HepG2 (cell line): Measurements from ENCODE around the gene DGCR2. TPM values are rescaled to one million over a fixed set of nuclear protein-coding genes. Genes with fewer than 3 reads are reported as not detected.

Source experiments
- ATAC-seq: fragments of 200-7000 bp; cut with Tn5 transposase; 3 replicates; pipeline ENCODE4 v1.9.1; 2020; ENCODE audit warnings: mild to moderate bottlenecking, moderate library complexity
- BruUV-seq: library from RNA; stranded (reverse); fragments of 400-500 nt; replicated peaks from 2 replicates; lab custom pipeline; 2021; lab: Mats Ljungman, UMichigan
- CTCF ChIA-PET: fragments of 300-600 bp; formaldehyde crosslinking; extraction: SDS; loops from one replicate; lab custom pipeline; 2021; ENCODE audit warnings: low total read pairs, inconsistent platforms, low intra/inter-chr PET ratio; lab: Yijun Ruan, JAX
- POLR2A ChIA-PET: fragments of 350-600 bp; sonication (Branson Sonifier 250); formaldehyde crosslinking; loops from one replicate; lab custom pipeline; 2020; ENCODE audit warnings: antibody characterized with exemption, inconsistent platforms; lab: Yijun Ruan, JAX
- DNase-seq: peaks from one replicate; pipeline ENCODE4 v3.0.0-alpha.2; 2015; ENCODE audit warnings: low spot score
- FAIRE-seq: peaks from 3 replicates; lab custom pipeline; 2011; peaks lifted over from hg19 to GRCh38; lab: Jason Lieb, UNC
- H2AFZ ChIP-seq: one replicate; pipeline ENCODE4 v1.6.1; 2011; ENCODE audit warnings: low read length, inconsistent platforms
- H3K27ac ChIP-seq: fragments of 300-600 bp; 3 replicates; pipeline ENCODE4 v1.8.0; 2011; ENCODE audit warnings: mixed run types, mild to moderate bottlenecking, mixed read lengths, low read length, inconsistent platforms; ENCODE audit not compliant: insufficient read depth; ENCODE audit errors: extremely low read length
- H3K27me3 ChIP-seq, 2 experiments: fragments of 200-600 bp in 1 of 2; 2 replicates in 1 of 2; 3 replicates in 1 of 2; pipeline versions ENCODE4 v1.6.0 to v1.8.0; 2011; ENCODE audit warnings: low read length in 2 of 2, mild to moderate bottlenecking in 2 of 2, moderate library complexity in 2 of 2, inconsistent platforms in 1 of 2; ENCODE audit not compliant: insufficient read depth in 2 of 2, control insufficient read depth in 1 of 2
- H3K36me3 ChIP-seq, 2 experiments: fragments of 200-600 bp in 1 of 2; replicated peaks in 1 of 2; 2 replicates in 1 of 2; 3 replicates in 1 of 2; pipeline versions ENCODE4 v1.5.1 to v1.8.0; 2011; ENCODE audit warnings: low read length in 2 of 2, inconsistent platforms in 1 of 2; ENCODE audit not compliant: insufficient read depth in 2 of 2, control insufficient read depth in 1 of 2
- H3K4me1 ChIP-seq: 2 replicates; pipeline ENCODE4 v1.5.1; 2012; ENCODE audit warnings: low read length, inconsistent platforms; ENCODE audit not compliant: insufficient read depth
- H3K4me2 ChIP-seq: 2 replicates; pipeline ENCODE4 v1.6.0; 2011; ENCODE audit warnings: low read depth, low read length, inconsistent platforms
- H3K4me3 ChIP-seq, 3 experiments: fragments of 200-600 bp in 1 of 3; sonication (generic), shearing (Covaris generic) in 1 of 3; replicated peaks in 1 of 3; 2 replicates each; pipeline ENCODE4 v1.5.1; 2011 to 2016; ENCODE audit warnings: low read length in 3 of 3, inconsistent platforms in 2 of 3, low read depth in 2 of 3, mild to moderate bottlenecking in 2 of 3, control low read depth in 1 of 3, mixed read lengths in 1 of 3; ENCODE audit not compliant: insufficient read depth in 1 of 3
- H3K79me2 ChIP-seq: one replicate; pipeline ENCODE4 v1.6.1; 2011; ENCODE audit warnings: low read length, inconsistent platforms; ENCODE audit not compliant: insufficient read depth
- H3K9ac ChIP-seq: 2 replicates; pipeline ENCODE4 v1.6.0; 2011; ENCODE audit warnings: mild to moderate bottlenecking, low read depth, low read length, inconsistent platforms; ENCODE audit not compliant: insufficient read depth
- H3K9me3 ChIP-seq: 2 replicates; pipeline ENCODE4 v1.5.1; 2012; ENCODE audit warnings: mild to moderate bottlenecking, low read length
- H4K20me1 ChIP-seq: 2 replicates; pipeline ENCODE4 v1.6.0; 2011; ENCODE audit warnings: inconsistent platforms, mild to moderate bottlenecking, low read length, moderate library complexity; ENCODE audit not compliant: insufficient read depth
- ATF1 ChIP-seq: IDR thresholded peaks from 2 replicates; pipeline ENCODE4 v1.6.1; 2016; ENCODE audit warnings: mild to moderate bottlenecking, control low read depth
- CREB1 ChIP-seq, 2 experiments: fragments of 450-650 bp in 1 of 2; IDR thresholded peaks; 2 replicates each; pipeline ENCODE4 v1.6.1; 2016 to 2017; ENCODE audit warnings: control low read depth in 1 of 2, mild to moderate bottlenecking in 1 of 2, missing compliant biosample characterization in 1 of 2, missing genetic modification characterization in 1 of 2
- GMEB1 ChIP-seq: sonication (generic); formaldehyde crosslinking; IDR thresholded peaks from 2 replicates; pipeline ENCODE4 v1.5.1; 2020; ENCODE audit warnings: missing genetic modification reagents, mild to moderate bottlenecking, borderline replicate concordance
- GTF2F1 ChIP-seq: fragments of 150-350 bp; IDR thresholded peaks from 2 replicates; pipeline ENCODE4 v1.6.1; 2014; ENCODE audit warnings: low read length
- HNRNPUL1 ChIP-seq: fragments of 200-400 bp; formaldehyde crosslinking; IDR thresholded peaks from 2 replicates; pipeline ENCODE4 v1.6.1; 2017; ENCODE audit warnings: low read depth, mild to moderate bottlenecking, low read length, moderate library complexity
- HOXA9 ChIP-seq: sonication (generic); formaldehyde crosslinking; IDR thresholded peaks from 2 replicates; pipeline ENCODE4 v1.8.1; 2022; ENCODE audit warnings: missing genetic modification reagents, mild to moderate bottlenecking, moderate library complexity, borderline replicate concordance
- ISL2 ChIP-seq: sonication (generic); formaldehyde crosslinking; IDR thresholded peaks from 2 replicates; pipeline ENCODE4 v1.5.0; 2020; ENCODE audit warnings: missing genetic modification reagents
- KLF11 ChIP-seq: IDR thresholded peaks from 2 replicates; pipeline ENCODE4 v1.6.1; 2016; ENCODE audit warnings: missing compliant biosample characterization
- PPARG ChIP-seq: conservative IDR thresholded peaks from 2 replicates; pipeline ENCODE4 v1.6.1; 2016; ENCODE audit warnings: missing biosample characterization, missing genetic modification reagents
- SNAI1 ChIP-seq: sonication (generic); formaldehyde crosslinking; IDR thresholded peaks from 2 replicates; pipeline ENCODE4 v1.5.0; 2020; ENCODE audit warnings: mild to moderate bottlenecking, missing genetic modification reagents, borderline replicate concordance
- TEAD2 ChIP-seq: sonication (generic); formaldehyde crosslinking; IDR thresholded peaks from 2 replicates; pipeline ENCODE4 v1.9.0; 2021; ENCODE audit warnings: missing genetic modification reagents
- ZMYM4 ChIP-seq: sonication (generic); formaldehyde crosslinking; IDR thresholded peaks from 2 replicates; pipeline ENCODE4 v1.8.1; 2023; ENCODE audit warnings: mild to moderate bottlenecking, missing genetic modification reagents
- ZNF138 ChIP-seq: sonication (generic); formaldehyde crosslinking; IDR thresholded peaks from 2 replicates; pipeline ENCODE4 v1.5.0; 2020; ENCODE audit warnings: mild to moderate bottlenecking, low read depth, missing genetic modification reagents
- ZNF512 ChIP-seq: sonication (generic); formaldehyde crosslinking; IDR thresholded peaks from 2 replicates; pipeline ENCODE4 v1.4.0; 2020; ENCODE audit warnings: mild to moderate bottlenecking, missing genetic modification reagents
- ZNF547 ChIP-seq: sonication (generic); formaldehyde crosslinking; IDR thresholded peaks from 2 replicates; pipeline ENCODE4 v1.5.1; 2020; ENCODE audit warnings: mild to moderate bottlenecking, missing genetic modification reagents
- ZNF564 ChIP-seq: sonication (generic); formaldehyde crosslinking; IDR thresholded peaks from 2 replicates; pipeline ENCODE4 v1.8.1; 2023; ENCODE audit warnings: mild to moderate bottlenecking, missing genetic modification reagents
- ZNF605 ChIP-seq: sonication (generic); formaldehyde crosslinking; IDR thresholded peaks from 2 replicates; pipeline ENCODE4 v1.8.0; 2022; ENCODE audit warnings: mild to moderate bottlenecking, missing genetic modification reagents
- WGBS: methylation state at CpG from one replicate; pipeline ENCODE4 v1.1.6; 2017; ENCODE audit warnings: low lambda C conversion rate; 5-methylcytosine and 5-hydroxymethylcytosine counted together
- in situ Hi-C: cut with HindIII; loops from 2 replicates; pipeline ENCODE4 v1.10.0; 2017; ENCODE audit warnings: low pct_unique_long_range_greater_than_20kb; ENCODE audit not compliant: extremely low pct_ligation_motif_present
- intact Hi-C: fragments of 100-400 bp; cut with micrococcal nuclease; formaldehyde crosslinking; loops from one replicate; pipeline ENCODE4 v1.10.0; 2022; ENCODE audit not compliant: unreplicated experiment
- polyA plus RNA-seq, 8 experiments: library from polyadenylated mRNA; depleted of rRNA in 3 of 8; stranded (reverse) in 7 of 8; unstranded in 1 of 8; fragments of >200 nt; fragmentation: Illumina TruSeq in 4 of 8; extraction: Trizol in 4 of 8; gene quantifications; 2 replicates each; pipeline versions ENCODE4 v1.2.1 to v1.2.3, GENCODE V29; 2011 to 2016; ENCODE audit warnings: low read depth in 4 of 8, missing spikeins in 1 of 8, mixed read lengths in 1 of 8; ENCODE audit not compliant: insufficient read depth in 1 of 8
- total RNA-seq, 5 experiments: library from RNA; depleted of rRNA; stranded (reverse); fragments of >200 nt; fragmentation: Illumina TruSeq; extraction: Trizol; gene quantifications; 2 replicates each; pipeline ENCODE4 v1.2.3, GENCODE V29; 2016; ENCODE audit warnings: low read depth in 1 of 5
- TF ChIP-seq, protein P1 (sequence below): sonication (generic); formaldehyde crosslinking; conservative IDR thresholded peaks from 2 replicates; pipeline ENCODE4 v1.4.0; 2020; ENCODE audit warnings: mild to moderate bottlenecking, missing genetic modification reagents, moderate library complexity

Gene DGCR2
- total and polyA plus RNA-seq, 2 of the 13 experiments (the other 11 are each of a cell fraction or from before 2014, with no cell fraction given), result 23.1 to 35.3 TPM

- TF ChIP-seq, protein P1, sequence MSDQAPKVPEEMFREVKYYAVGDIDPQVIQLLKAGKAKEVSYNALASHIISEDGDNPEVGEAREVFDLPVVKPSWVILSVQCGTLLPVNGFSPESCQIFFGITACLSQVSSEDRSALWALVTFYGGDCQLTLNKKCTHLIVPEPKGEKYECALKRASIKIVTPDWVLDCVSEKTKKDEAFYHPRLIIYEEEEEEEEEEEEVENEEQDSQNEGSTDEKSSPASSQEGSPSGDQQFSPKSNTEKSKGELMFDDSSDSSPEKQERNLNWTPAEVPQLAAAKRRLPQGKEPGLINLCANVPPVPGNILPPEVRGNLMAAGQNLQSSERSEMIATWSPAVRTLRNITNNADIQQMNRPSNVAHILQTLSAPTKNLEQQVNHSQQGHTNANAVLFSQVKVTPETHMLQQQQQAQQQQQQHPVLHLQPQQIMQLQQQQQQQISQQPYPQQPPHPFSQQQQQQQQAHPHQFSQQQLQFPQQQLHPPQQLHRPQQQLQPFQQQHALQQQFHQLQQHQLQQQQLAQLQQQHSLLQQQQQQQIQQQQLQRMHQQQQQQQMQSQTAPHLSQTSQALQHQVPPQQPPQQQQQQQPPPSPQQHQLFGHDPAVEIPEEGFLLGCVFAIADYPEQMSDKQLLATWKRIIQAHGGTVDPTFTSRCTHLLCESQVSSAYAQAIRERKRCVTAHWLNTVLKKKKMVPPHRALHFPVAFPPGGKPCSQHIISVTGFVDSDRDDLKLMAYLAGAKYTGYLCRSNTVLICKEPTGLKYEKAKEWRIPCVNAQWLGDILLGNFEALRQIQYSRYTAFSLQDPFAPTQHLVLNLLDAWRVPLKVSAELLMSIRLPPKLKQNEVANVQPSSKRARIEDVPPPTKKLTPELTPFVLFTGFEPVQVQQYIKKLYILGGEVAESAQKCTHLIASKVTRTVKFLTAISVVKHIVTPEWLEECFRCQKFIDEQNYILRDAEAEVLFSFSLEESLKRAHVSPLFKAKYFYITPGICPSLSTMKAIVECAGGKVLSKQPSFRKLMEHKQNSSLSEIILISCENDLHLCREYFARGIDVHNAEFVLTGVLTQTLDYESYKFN (CRISPR knock-in tag), result no peak
- TF ChIP-seq ZNF512 (CRISPR knock-in tag), result no peak
- TF ChIP-seq ZMYM4 (CRISPR knock-in tag), result no peak
- no peak for TF ChIP-seq ZNF605 (CRISPR knock-in tag)
Measured at GRCh38 chr22:19082793-19083192, 39.4 kb downstream of the DGCR2 start (continued).

GRCh38 chr22:19082101-19082500 lies 40.1 kb downstream of the DGCR2 start:
- ATAC-seq (no peak), DNase-seq (no peak), FAIRE-seq (no peak)
- ChIA-PET POLR2A (no interaction called here), CTCF (no interaction called here)
- Histone ChIP-seq H4K20me1 (0 out of 2 replicates have a peak, but pooled peaks cover 4% of the 10 kb centered on the region), H3K27me3 (no peaks in the 10 kb centered on the region), H3K9ac (no peak overlapping the region), H3K4me3 (no peak overlapping the region), H3K27ac (no peak overlapping the region), H3K79me2 (no peaks in the 10 kb centered on the region), H3K4me1 (peaks cover 6% of the 10 kb centered on the region), H3K4me2 (no peak overlapping the region), H2AFZ (no peak overlapping the region), H3K36me3 (peaks cover 1 to 22% of the 10 kb centered on the region in 2 experiments; a peak in 4 of 5 replicates), H3K9me3 (no peaks in the 10 kb centered on the region)
- in situ Hi-C loops, result no loop called here
- intact Hi-C loops, result no loop called here
- WGBS, result 88% methylated on average over 3 of the region's 3 CpGs
- no TSS peak for BruUV-seq
- TF ChIP-seq ZNF547 (CRISPR knock-in tag) (no peak), ZNF138 (CRISPR knock-in tag) (no peak), GMEB1 (CRISPR knock-in tag) (no peak), SNAI1 (no peak), HOXA9 (CRISPR knock-in tag) (no peak), KLF11 (CRISPR knock-in tag) (no peak), ZNF564 (no peak), HNRNPUL1 (no peak), GTF2F1 (no peak), CREB1 (IDR thresholded peaks at IDR 0.05) (no peak), CREB1 (CRISPR knock-in tag; IDR thresholded peaks at IDR 0.05) (no peak), ISL2 (no peak), ATF1 (no peak), PPARG (CRISPR knock-in tag) (no peak), TEAD2 (CRISPR knock-in tag) (no peak)
